HepG2 (cell line): ENCODE results near the gene ENO3.

Experiments used
- NR1H2 ChIP-seq: sonication (generic); formaldehyde crosslinking; IDR thresholded peaks from 2 replicates; pipeline ENCODE4 v1.8.1; 2022; ENCODE audit warnings: low read depth, missing genetic modification reagents, borderline replicate concordance
- ZNF780A ChIP-seq: sonication (generic); formaldehyde crosslinking; IDR thresholded peaks from 2 replicates; pipeline ENCODE4 v1.8.0; 2022; ENCODE audit warnings: mild to moderate bottlenecking, missing genetic modification reagents, moderate library complexity
- TF ChIP-seq, protein P1 (sequence below): sonication (generic); formaldehyde crosslinking; IDR thresholded peaks from 2 replicates; pipeline ENCODE4 v1.4.0; 2020; ENCODE audit warnings: missing genetic modification reagents, mild to moderate bottlenecking, borderline replicate concordance
- TF ChIP-seq, protein P2 (sequence below): sonication (generic); formaldehyde crosslinking; IDR thresholded peaks from 2 replicates; pipeline ENCODE4 v1.4.0; 2020; ENCODE audit warnings: mild to moderate bottlenecking, missing genetic modification reagents
- TF ChIP-seq, protein P3 (sequence below): sonication (generic); formaldehyde crosslinking; IDR thresholded peaks from 2 replicates; pipeline ENCODE4 v1.5.0; 2020; ENCODE audit warnings: mild to moderate bottlenecking, missing genetic modification reagents, moderate library complexity

DNA sequence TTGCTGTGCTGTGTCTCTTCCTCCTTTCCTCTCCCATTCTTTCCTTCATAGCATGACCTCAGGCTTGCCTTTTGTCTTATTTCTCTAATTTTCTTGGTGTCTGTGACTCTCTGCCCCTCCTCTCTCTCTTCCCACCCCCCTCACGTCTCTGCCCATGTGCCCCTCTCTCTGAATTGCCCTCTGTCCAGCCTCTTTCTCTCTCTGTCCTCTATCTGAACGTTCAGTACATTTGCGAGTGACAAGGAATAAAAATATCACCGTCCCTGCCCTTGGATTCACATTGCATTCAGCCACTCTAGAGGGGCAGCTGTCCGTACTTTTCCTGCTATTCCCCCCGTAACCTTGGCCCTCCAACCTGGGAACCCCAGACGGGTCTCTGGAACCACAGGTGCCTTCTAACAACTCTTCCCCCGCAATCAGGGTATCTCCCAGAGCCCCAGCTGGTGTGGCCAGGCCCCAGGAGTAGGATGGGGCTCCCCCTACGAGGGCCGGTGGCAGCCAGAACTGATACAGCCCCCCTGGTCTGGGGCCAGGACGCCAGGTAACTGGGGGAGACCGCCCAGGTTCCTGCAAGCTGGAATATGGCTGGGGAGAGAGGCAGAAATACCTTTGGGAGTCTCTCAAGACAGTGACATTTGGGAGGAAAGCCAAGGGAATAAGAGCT is 48.6 kb downstream of the ENO3 start:
- TF ChIP-seq ZNF780A (CRISPR knock-in tag) (no peak), NR1H2 (CRISPR knock-in tag) (no peak)
- TF ChIP-seq, protein P1, sequence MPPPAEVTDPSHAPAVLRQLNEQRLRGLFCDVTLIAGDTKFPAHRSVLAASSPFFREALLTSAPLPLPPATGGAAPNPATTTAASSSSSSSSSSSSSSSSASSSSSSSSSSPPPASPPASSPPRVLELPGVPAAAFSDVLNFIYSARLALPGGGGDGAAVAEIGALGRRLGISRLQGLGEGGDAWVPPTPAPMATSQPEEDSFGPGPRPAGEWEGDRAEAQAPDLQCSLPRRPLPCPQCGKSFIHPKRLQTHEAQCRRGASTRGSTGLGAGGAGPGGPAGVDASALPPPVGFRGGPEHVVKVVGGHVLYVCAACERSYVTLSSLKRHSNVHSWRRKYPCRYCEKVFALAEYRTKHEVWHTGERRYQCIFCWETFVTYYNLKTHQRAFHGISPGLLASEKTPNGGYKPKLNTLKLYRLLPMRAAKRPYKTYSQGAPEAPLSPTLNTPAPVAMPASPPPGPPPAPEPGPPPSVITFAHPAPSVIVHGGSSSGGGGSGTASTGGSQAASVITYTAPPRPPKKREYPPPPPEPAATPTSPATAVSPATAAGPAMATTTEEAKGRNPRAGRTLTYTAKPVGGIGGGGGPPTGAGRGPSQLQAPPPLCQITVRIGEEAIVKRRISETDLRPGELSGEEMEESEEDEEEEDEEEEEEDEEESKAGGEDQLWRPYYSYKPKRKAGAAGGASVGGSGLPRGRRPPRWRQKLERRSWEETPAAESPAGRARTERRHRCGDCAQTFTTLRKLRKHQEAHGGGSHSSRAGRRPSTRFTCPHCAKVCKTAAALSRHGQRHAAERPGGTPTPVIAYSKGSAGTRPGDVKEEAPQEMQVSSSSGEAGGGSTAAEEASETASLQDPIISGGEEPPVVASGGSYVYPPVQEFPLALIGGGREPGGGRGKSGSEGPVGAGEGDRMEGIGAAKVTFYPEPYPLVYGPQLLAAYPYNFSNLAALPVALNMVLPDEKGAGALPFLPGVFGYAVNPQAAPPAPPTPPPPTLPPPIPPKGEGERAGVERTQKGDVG (CRISPR knock-in tag) = no peak
- TF ChIP-seq, protein P2, sequence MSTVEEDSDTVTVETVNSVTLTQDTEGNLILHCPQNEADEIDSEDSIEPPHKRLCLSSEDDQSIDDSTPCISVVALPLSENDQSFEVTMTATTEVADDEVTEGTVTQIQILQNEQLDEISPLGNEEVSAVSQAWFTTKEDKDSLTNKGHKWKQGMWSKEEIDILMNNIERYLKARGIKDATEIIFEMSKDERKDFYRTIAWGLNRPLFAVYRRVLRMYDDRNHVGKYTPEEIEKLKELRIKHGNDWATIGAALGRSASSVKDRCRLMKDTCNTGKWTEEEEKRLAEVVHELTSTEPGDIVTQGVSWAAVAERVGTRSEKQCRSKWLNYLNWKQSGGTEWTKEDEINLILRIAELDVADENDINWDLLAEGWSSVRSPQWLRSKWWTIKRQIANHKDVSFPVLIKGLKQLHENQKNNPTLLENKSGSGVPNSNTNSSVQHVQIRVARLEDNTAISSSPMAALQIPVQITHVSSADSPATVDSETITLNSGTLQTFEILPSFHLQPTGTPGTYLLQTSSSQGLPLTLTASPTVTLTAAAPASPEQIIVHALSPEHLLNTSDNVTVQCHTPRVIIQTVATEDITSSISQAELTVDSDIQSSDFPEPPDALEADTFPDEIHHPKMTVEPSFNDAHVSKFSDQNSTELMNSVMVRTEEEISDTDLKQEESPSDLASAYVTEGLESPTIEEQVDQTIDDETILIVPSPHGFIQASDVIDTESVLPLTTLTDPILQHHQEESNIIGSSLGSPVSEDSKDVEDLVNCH (CRISPR knock-in tag) = no peak
- TF ChIP-seq, protein P3, sequence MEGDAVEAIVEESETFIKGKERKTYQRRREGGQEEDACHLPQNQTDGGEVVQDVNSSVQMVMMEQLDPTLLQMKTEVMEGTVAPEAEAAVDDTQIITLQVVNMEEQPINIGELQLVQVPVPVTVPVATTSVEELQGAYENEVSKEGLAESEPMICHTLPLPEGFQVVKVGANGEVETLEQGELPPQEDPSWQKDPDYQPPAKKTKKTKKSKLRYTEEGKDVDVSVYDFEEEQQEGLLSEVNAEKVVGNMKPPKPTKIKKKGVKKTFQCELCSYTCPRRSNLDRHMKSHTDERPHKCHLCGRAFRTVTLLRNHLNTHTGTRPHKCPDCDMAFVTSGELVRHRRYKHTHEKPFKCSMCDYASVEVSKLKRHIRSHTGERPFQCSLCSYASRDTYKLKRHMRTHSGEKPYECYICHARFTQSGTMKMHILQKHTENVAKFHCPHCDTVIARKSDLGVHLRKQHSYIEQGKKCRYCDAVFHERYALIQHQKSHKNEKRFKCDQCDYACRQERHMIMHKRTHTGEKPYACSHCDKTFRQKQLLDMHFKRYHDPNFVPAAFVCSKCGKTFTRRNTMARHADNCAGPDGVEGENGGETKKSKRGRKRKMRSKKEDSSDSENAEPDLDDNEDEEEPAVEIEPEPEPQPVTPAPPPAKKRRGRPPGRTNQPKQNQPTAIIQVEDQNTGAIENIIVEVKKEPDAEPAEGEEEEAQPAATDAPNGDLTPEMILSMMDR (CRISPR knock-in tag) = no peak
